NCI-H345 treated with DMSO at 0.1 percent for 48 hours (cell line): ENCODE measurements around the gene PNPLA2.

ENCODE experiments used
- DNase-seq: peaks from one replicate; lab custom pipeline; 2025; ENCODE audit not compliant: unreplicated experiment; lab: John Stamatoyannopoulos, UW

The PNPLA2 gene

GRCh38 chr11:816433-816779, 2.3 kb upstream of the PNPLA2 start:
- DNase-seq, result no peak

GRCh38 chr11:819129-819931, 616 bp downstream of the PNPLA2 start:
- DNase-seq, result peak; percentile 82

GRCh38 chr11:819943-820649, 1.4 kb downstream of the PNPLA2 start:
- peak; percentile 61 for DNase-seq

GRCh38 chr11:820655-821511, 2.2 kb downstream of the PNPLA2 start:
- DNase-seq, result no peak

GRCh38 chr11:821512-822371, 3.0 kb downstream of the PNPLA2 start:
- DNase-seq, result no peak

GRCh38 chr11:823441-824291, 5.0 kb downstream of the PNPLA2 start:
- DNase-seq, result no peak

GRCh38 chr11:824292-824880, 5.7 kb downstream of the PNPLA2 start:
- no peak for DNase-seq

- DNase-seq, result no peak
Observed at GRCh38 chr11:824942-825341, 6.2 kb downstream of the PNPLA2 start.

- DNase-seq, result no peak
Observed at GRCh38 chr11:825366-826226, 6.9 kb downstream of the PNPLA2 start.

- DNase-seq, result no peak
Observed at GRCh38 chr11:826227-826621, 7.5 kb downstream of the PNPLA2 start.

- DNase-seq, result no peak
Observed at GRCh38 chr11:826836-827145, 8.1 kb downstream of the PNPLA2 start.

- DNase-seq, result no peak
Observed at GRCh38 chr11:827146-827896, 8.6 kb downstream of the PNPLA2 start.

GRCh38 chr11:827897-828192, 9.1 kb downstream of the PNPLA2 start, which contains the start of gene CRACR2B:
TSS of gene CRACR2B (plus strand) at chr11:827919. CDS start at chr11:828608, 689 bp downstream.
- no peak for DNase-seq

- no peak for DNase-seq
Observed at GRCh38 chr11:828506-829175, 9.9 kb downstream of the PNPLA2 start.

- DNase-seq, result no peak
Observed at GRCh38 chr11:829176-829846, 10.6 kb downstream of the PNPLA2 start.

- no peak for DNase-seq
Observed at GRCh38 chr11:829847-830294, 11.2 kb downstream of the PNPLA2 start.
